ENCODE measurements around the gene STIM1. TPM values are rescaled to one million over a fixed set of nuclear protein-coding genes. Genes with fewer than 3 reads are reported as not detected.

Gene STIM1
- total RNA-seq, 1 experiment from 2014 or later: 93.6 TPM

DNA sequence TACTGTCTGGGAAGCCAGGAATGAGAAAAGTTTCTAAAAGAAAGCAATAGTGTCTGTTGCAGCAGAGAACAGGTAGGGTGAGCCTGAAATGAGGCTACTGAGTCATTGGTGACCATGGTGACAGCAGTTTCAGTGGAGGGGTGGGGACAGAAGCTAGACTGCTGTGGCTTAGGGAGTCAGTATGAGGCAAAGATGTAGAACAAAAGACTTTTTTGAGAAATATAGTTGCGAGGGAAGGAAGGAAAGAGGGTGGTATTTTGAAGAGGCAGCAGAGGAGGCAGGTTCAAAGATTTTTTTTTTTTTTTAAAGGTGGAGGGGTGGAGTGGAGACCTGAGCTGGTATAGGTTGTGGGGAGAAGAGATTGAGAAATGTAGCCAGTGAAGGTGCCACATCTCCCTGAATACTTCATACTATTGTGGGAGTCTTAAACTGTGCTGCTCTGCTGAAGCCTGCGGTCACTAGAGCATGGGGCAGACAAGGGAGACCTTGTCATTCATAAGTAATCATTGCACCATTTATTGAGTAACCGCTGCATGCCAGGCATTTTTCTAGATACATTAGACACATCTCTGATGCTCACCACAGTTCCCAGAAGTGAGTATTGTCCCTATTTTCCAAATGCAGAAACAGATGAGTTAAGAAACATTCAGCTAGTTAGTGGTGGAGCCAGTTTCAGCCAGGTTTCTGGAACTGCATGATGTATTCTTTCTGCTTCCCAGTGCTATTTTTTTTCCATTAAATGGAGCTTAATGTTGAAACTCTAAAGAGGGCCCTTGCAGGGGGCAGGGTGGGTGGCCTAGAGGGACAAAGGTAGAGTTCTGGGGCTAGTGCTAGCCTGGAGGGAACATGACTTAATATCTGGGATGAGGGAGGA lies 49.9 kb downstream of the STIM1 start:
- TF ChIP-seq POLR2AphosphoS5 (IDR thresholded peaks at IDR 0.05; ENCODE audit: low read depth, low read length): peak; percentile 41; the same call in 1 of the 2 replicates
- TF ChIP-seq, protein P1, sequence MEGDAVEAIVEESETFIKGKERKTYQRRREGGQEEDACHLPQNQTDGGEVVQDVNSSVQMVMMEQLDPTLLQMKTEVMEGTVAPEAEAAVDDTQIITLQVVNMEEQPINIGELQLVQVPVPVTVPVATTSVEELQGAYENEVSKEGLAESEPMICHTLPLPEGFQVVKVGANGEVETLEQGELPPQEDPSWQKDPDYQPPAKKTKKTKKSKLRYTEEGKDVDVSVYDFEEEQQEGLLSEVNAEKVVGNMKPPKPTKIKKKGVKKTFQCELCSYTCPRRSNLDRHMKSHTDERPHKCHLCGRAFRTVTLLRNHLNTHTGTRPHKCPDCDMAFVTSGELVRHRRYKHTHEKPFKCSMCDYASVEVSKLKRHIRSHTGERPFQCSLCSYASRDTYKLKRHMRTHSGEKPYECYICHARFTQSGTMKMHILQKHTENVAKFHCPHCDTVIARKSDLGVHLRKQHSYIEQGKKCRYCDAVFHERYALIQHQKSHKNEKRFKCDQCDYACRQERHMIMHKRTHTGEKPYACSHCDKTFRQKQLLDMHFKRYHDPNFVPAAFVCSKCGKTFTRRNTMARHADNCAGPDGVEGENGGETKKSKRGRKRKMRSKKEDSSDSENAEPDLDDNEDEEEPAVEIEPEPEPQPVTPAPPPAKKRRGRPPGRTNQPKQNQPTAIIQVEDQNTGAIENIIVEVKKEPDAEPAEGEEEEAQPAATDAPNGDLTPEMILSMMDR (IDR thresholded peaks at IDR 0.05): no peak
- peaks cover 43% of the 10 kb centered on the region for H3K4me1 ChIP-seq (ENCODE audit: control insufficient read depth, insufficient read depth, low read length)
- no peaks in the 10 kb centered on the region for H3K36me3 ChIP-seq (ENCODE audit: control insufficient read depth, insufficient read depth, low read length)
- POLR2A ChIA-PET: interaction anchor here (0.7 kb wide), 1 partner anchor 9 kb away, joined by 3 read pairs; no protein-coding TSS in a partner anchor
- no peak overlapping the region for H3K4me3 ChIP-seq (ENCODE audit: low read depth in 2 of 2, low read length in 2 of 2)
- ATAC-seq: peak; percentile 90
- CTCF ChIA-PET: interaction anchor here (1.3 to 2.1 kb wide), 2 partner anchors 15 to 50 kb away, joined by 5 to 7 read pairs; partner anchors contain the start of gene STIM1
- peak overlapping the region; percentile 77 for H3K27ac ChIP-seq (ENCODE audit: low read length)
- no peaks in the 10 kb centered on the region for H3K9me3 ChIP-seq (ENCODE audit: control insufficient read depth, insufficient read depth, low read depth, low read length)
- intact Hi-C loops (cut with micrococcal nuclease; ENCODE audit: unreplicated experiment): no loop called here
- DNase-seq (ENCODE audit: low read depth, low spot score): no peak
- in situ Hi-C loops (cut with HindIII; ENCODE audit: low pct_unique_long_range_greater_than_20kb, low sequenced_read_pairs): loop anchor here (10.0 kb wide), 1 partner anchor 59 kb away; no protein-coding TSS in a partner anchor
- H3K27me3 ChIP-seq (ENCODE audit: control insufficient read depth, insufficient read depth, low read length): no peaks in the 10 kb centered on the region
- BruUV-seq (replicated peaks): TSS peak; percentile 59

DNA sequence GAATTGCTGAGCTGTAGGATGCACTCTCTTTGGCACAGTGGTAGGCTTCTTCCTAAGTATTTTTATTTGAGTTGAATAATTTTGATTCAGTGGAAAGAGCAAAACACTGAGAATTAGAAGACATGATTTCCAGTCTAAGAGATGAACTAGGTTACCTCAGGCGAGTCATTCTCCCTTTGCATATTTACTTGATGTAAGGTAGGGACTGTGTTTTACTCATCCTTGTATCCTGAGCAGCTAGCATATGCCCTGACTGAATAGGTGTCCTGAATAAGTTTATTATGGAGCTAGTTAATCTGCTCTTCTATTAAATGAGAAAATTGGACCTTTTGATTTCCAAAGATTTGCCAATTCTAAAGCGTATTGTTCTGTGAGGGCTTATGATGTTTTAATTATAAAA lies 50.7 kb downstream of the STIM1 start:
- TF ChIP-seq TCF7L2 (IDR thresholded peaks at IDR 0.05; ENCODE audit: low read depth, low read length) (no peak), SIN3A (IDR thresholded peaks at IDR 0.05; ENCODE audit: borderline replicate concordance, insufficient read depth, low read depth, low read length) (no peak), POLR2AphosphoS5 (IDR thresholded peaks at IDR 0.05; ENCODE audit: low read depth, low read length) (no peak)
- TF ChIP-seq, protein P2, sequence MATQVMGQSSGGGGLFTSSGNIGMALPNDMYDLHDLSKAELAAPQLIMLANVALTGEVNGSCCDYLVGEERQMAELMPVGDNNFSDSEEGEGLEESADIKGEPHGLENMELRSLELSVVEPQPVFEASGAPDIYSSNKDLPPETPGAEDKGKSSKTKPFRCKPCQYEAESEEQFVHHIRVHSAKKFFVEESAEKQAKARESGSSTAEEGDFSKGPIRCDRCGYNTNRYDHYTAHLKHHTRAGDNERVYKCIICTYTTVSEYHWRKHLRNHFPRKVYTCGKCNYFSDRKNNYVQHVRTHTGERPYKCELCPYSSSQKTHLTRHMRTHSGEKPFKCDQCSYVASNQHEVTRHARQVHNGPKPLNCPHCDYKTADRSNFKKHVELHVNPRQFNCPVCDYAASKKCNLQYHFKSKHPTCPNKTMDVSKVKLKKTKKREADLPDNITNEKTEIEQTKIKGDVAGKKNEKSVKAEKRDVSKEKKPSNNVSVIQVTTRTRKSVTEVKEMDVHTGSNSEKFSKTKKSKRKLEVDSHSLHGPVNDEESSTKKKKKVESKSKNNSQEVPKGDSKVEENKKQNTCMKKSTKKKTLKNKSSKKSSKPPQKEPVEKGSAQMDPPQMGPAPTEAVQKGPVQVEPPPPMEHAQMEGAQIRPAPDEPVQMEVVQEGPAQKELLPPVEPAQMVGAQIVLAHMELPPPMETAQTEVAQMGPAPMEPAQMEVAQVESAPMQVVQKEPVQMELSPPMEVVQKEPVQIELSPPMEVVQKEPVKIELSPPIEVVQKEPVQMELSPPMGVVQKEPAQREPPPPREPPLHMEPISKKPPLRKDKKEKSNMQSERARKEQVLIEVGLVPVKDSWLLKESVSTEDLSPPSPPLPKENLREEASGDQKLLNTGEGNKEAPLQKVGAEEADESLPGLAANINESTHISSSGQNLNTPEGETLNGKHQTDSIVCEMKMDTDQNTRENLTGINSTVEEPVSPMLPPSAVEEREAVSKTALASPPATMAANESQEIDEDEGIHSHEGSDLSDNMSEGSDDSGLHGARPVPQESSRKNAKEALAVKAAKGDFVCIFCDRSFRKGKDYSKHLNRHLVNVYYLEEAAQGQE (IDR thresholded peaks at IDR 0.05; ENCODE audit: insufficient read depth in 1 of 2, low read depth in 2 of 2, low read length in 1 of 2): no peak
- TF ChIP-seq, protein P1 (IDR thresholded peaks at IDR 0.05): no peak
- peaks cover 43% of the 10 kb centered on the region for H3K4me1 ChIP-seq (ENCODE audit: control insufficient read depth, insufficient read depth, low read length)
- intact Hi-C loops (cut with micrococcal nuclease; ENCODE audit: unreplicated experiment): no loop called here
- no peaks in the 10 kb centered on the region for H3K36me3 ChIP-seq (ENCODE audit: control insufficient read depth, insufficient read depth, low read length)
- DNase-seq (ENCODE audit: low read depth, low spot score) (no peak), ATAC-seq (no peak; the same call in 1 of the 2 replicates)
- POLR2A ChIA-PET: interaction anchor here (0.6 to 0.7 kb wide), 2 partner anchors 10 to 140 kb away, joined by 3 to 6 read pairs; no protein-coding TSS in a partner anchor
- CTCF ChIA-PET: interaction anchor here (1.3 to 2.1 kb wide), 2 partner anchors 16 to 51 kb away, joined by 5 to 7 read pairs; partner anchors contain the start of gene STIM1
- H3K4me3 ChIP-seq (ENCODE audit: low read depth in 2 of 2, low read length in 2 of 2): no peak overlapping the region
- no peaks in the 10 kb centered on the region for H3K27me3 ChIP-seq (ENCODE audit: control insufficient read depth, insufficient read depth, low read length)
- no peaks in the 10 kb centered on the region for H3K9me3 ChIP-seq (ENCODE audit: control insufficient read depth, insufficient read depth, low read depth, low read length)
- no TSS peak for BruUV-seq (replicated peaks)
- in situ Hi-C loops (cut with HindIII; ENCODE audit: low pct_unique_long_range_greater_than_20kb, low sequenced_read_pairs): loop anchor here (10.0 kb wide), 1 partner anchor 59 kb away; no protein-coding TSS in a partner anchor
- peak overlapping the region; percentile 77 for H3K27ac ChIP-seq (ENCODE audit: low read length)

Data from Panc1 (cell line).